Heart left ventricle (tissue), 16 donors: Measurements from ENCODE around the gene AFAP1. TPM values are rescaled to one million over a fixed set of nuclear protein-coding genes. Genes with fewer than 3 reads are reported as not detected.
"Not testable (repeated sequence)": the region's sequence is repeated elsewhere in the genome, so short reads cannot be mapped to it uniquely, and the experiment has no call there.

Source experiments
- ATAC-seq, 4 donors: fragments of 200-7000 bp; cut with Tn5 transposase; one replicate each; pipeline ENCODE4 v1.9.1; 2020 to 2022; ENCODE audit warnings: moderate library complexity in 4 of 4, mild to moderate bottlenecking in 3 of 4, moderate number of reproducible peaks in 1 of 4
- DNase-seq, 5 donors: peaks; one replicate each; pipeline ENCODE4 v3.0.0-alpha.2; 2020
- H3K27ac ChIP-seq, 12 donors: fragments of 200-600 bp; sonication (generic) in 4 of 12; one replicate each; pipeline versions ENCODE4 v1.5.0 to v1.8.0; 2016 to 2022; ENCODE audit warnings: mild to moderate bottlenecking in 2 of 12
- H3K27me3 ChIP-seq, 9 donors: fragments of 200-600 bp; sonication (generic) in 2 of 9; one replicate each; pipeline versions ENCODE4 v1.5.1 to v1.8.0; 2016 to 2022; ENCODE audit warnings: mild to moderate bottlenecking in 3 of 9
- H3K36me3 ChIP-seq, 9 donors: fragments of 200-600 bp; sonication (generic) in 2 of 9; one replicate each; pipeline versions ENCODE4 v1.5.0 to v1.8.0; 2018 to 2022; ENCODE audit warnings: mild to moderate bottlenecking in 2 of 9
- H3K4me1 ChIP-seq, 12 donors: fragments of 200-600 bp; sonication (generic) in 4 of 12; one replicate each; pipeline versions ENCODE4 v1.5.0 to v1.8.0; 2016 to 2022; ENCODE audit warnings: mild to moderate bottlenecking in 3 of 12
- H3K4me3 ChIP-seq, 12 donors: fragments of 200-600 bp; sonication (generic) in 4 of 12; one replicate each; pipeline versions ENCODE4 v1.5.0 to v1.8.0; 2017 to 2022; ENCODE audit warnings: mild to moderate bottlenecking in 9 of 12, moderate library complexity in 4 of 12
- H3K9me3 ChIP-seq, 12 donors: fragments of 200-600 bp; sonication (generic) in 4 of 12; one replicate each; pipeline versions ENCODE4 v1.5.0 to v1.8.0; 2016 to 2022; ENCODE audit warnings: mild to moderate bottlenecking in 1 of 12
- CTCF ChIP-seq, 12 donors: fragments of 200-600 bp; sonication (generic) in 4 of 12; IDR thresholded peaks; one replicate each; pipeline versions ENCODE4 v1.5.0 to v1.8.0; 2018 to 2022; ENCODE audit warnings: antibody characterized with exemption in 12 of 12, mild to moderate bottlenecking in 5 of 12
- POLR2A ChIP-seq, 2 donors: fragments of 450-650 bp; IDR thresholded peaks; one replicate each; pipeline ENCODE4 v1.6.1; 2017; ENCODE audit warnings: antibody characterized with exemption in 2 of 2, mild to moderate bottlenecking in 2 of 2, moderate library complexity in 2 of 2
- WGBS, 4 donors: extraction: QIAGEN DNeasy Blood & Tissue Kit in 2 of 4; methylation state at CpG; one replicate each; pipeline versions ENCODE4 v1.1.5 to v1.1.7; 2013 to 2018; 5-methylcytosine and 5-hydroxymethylcytosine counted together
- intact Hi-C, 10 donors: fragments of 100-400 bp; cut with DNase I; formaldehyde crosslinking; loops; one replicate each; pipeline versions ENCODE4 v1.11.1 to v1.14.2; 2022
- polyA plus RNA-seq, 2 donors: library from polyadenylated mRNA; stranded (reverse); fragments of 200-250 nt; gene quantifications; one replicate each; pipeline ENCODE4 v1.2.3, GENCODE V29; 2013
- total RNA-seq, 9 donors: library from RNA; depleted of rRNA in 2 of 9; stranded (reverse); fragments of >200 nt in 2 of 9; fragmentation: NEBNext Ultra II Directional in 3 of 9; extraction: Animal tissue kit (Norgen Biotek cat#: 25700) in 3 of 9; gene quantifications; one replicate each; pipeline versions ENCODE4 v1.1.0 to v1.2.4, GENCODE V29; 2016 to 2023
- donor health status: ischemic (EF 13 %, LVEDD 7.1; RV severe dilation, severe dysfunction).
- donor health status: healthy with polysubstance abuse.
- donor health status: DM: no; HTN: yes; CAD: no.
- donor health status: DM: no; HTN: no; CAD: no.
- donor health status: ischemic (EF 25% LVEDD 6.9; RV normal size, moderate dysfunction).
- donor health status: ischemic (EF 25% LVEDD 5.7; RV mildly dilated, moderate dysfunction).
- donor health status: healthy.
- donor health status: DM: yes; HTN: yes; CAD: no.
- donor health status: ischemic (EF 35%, LVEDD 5.7; RV mildly dilated, moderate dysfunction).
- donor health status: nonischemic (EF 11% LVEDD 7.7; RV severe dilation, severe dysfunction).
- donor health status: DM: yes; HTN: yes; CAD: no.
- donor health status: PGD.
- donor health status: ischemic (EF 29% LVEDD 5.4; RV normal size, mild dysfunction).
- donor health status: nonischemic (EF 23%, LVEDD 6.1; RV moderate dilation, normal function).

Gene AFAP1
- total and polyA plus RNA-seq, 11 donors = 2.0 to 18.0 (median 7.0) TPM

GRCh38 chr4:7944599-7945220, 5.0 kb upstream of the AFAP1 start:
- H3K27me3 ChIP-seq = peaks cover 0 to 12% (median 0%) of the 10 kb centered on the region in 9 donors
- H3K4me3 ChIP-seq = no peak overlapping the region
- intact Hi-C loops = no loop called here
- ATAC-seq (no peak), DNase-seq (no peak)
- H3K36me3 ChIP-seq = no peaks in the 10 kb centered on the region
- H3K4me1 ChIP-seq = peaks cover 0 to 5% (median 0%) of the 10 kb centered on the region in 12 donors
- 89 to 97% (median 94%) methylated on average over 5 of the region's 5 CpGs for WGBS, 4 donors
- H3K27ac ChIP-seq = no peak overlapping the region
- H3K9me3 ChIP-seq = no peaks in the 10 kb centered on the region
- no peak for TF ChIP-seq POLR2A (IDR thresholded peaks at IDR 0.05)
- no peak for TF ChIP-seq CTCF (IDR thresholded peaks at IDR 0.05)

- ATAC-seq, intact Hi-C loops, H3K9me3 ChIP-seq, DNase-seq, H3K36me3 ChIP-seq, H3K4me3 ChIP-seq, H3K27ac ChIP-seq: not testable (repeated sequence)
- H3K4me1 ChIP-seq = peaks cover 0 to 10% (median 1%) of the 10 kb centered on the region in 12 donors
- WGBS, 4 donors = 94 to 98% (median 97%) methylated on average over 4 of the region's 4 CpGs
- peaks cover 0 to 12% (median 0%) of the 10 kb centered on the region in 9 donors for H3K27me3 ChIP-seq
Measured at GRCh38 chr4:7943688-7944087, 4.0 kb upstream of the AFAP1 start.

GRCh38 chr4:7943211-7943610, 3.5 kb upstream of the AFAP1 start:
- Histone ChIP-seq H3K9me3 (no peaks in the 10 kb centered on the region), H3K27me3 (peaks cover 0 to 12% (median 0%) of the 10 kb centered on the region in 9 donors), H3K36me3 (no peaks in the 10 kb centered on the region), H3K4me1 (peaks cover 0 to 15% (median 4%) of the 10 kb centered on the region in 12 donors), H3K4me3 (no peak overlapping the region), H3K27ac (no peak overlapping the region)
- DNase-seq (no peak), ATAC-seq (no peak)
- no peak for TF ChIP-seq CTCF (IDR thresholded peaks at IDR 0.05)
- TF ChIP-seq POLR2A (IDR thresholded peaks at IDR 0.05) = no peak
- intact Hi-C loops = no loop called here
- WGBS, 4 donors = 94 to 97% (median 95%) methylated on average over 8 of the region's 8 CpGs

DNA sequence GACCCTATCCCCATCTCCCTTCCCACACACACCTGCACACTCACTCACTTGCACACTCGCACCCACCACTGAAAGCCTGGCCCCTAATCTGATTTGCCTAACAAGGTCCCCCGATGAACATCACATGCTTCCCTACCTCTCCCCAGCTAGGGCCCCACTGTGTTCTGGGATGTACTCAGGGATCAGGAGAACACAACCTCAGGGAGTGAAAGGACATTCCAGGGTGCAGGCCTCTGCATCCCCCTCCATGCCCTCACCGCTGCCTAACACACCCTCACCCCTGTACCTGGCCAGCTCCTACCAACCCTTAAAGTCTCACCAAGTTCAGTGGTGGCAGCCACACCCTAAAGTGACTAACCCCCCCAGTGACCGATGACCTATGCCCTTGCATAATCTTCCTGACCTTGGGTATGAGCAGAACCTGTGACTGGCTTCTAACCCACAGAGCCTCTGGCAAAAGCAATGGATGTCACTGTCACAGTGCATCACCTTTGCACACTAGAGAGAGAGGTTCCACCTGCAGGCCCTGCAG, 2.4 kb upstream of the AFAP1 start:
- ATAC-seq (no peak), DNase-seq (no peak)
- Histone ChIP-seq H3K36me3 (no peaks in the 10 kb centered on the region), H3K4me1 (peaks cover 0 to 25% (median 9%) of the 10 kb centered on the region in 12 donors), H3K27ac (no peak overlapping the region), H3K27me3 (peaks cover 0 to 12% (median 0%) of the 10 kb centered on the region in 9 donors), H3K4me3 (no peak overlapping the region), H3K9me3 (no peaks in the 10 kb centered on the region)
- no peak for TF ChIP-seq POLR2A (IDR thresholded peaks at IDR 0.05)
- no peak for TF ChIP-seq CTCF (IDR thresholded peaks at IDR 0.05)
- WGBS, 4 donors = 94 to 98% (median 96%) methylated on average over 4 of the region's 4 CpGs
- intact Hi-C loops = no loop called here
